Mesenchymal stem cell (in vitro differentiated cells and primary cell): ENCODE measurements around the gene AGGF1.

Source experiments
- DNase-seq: peaks from one replicate; pipeline ENCODE4 v3.0.0-alpha.2; 2013
- H2AFZ ChIP-seq: one replicate; pipeline ENCODE4 v1.6.1; 2013; ENCODE audit warnings: low read depth, mild to moderate bottlenecking, control low read depth, inconsistent platforms, low read length, moderate library complexity
- H2AK5ac ChIP-seq: 2 replicates; pipeline ENCODE4 v1.6.1; 2013; ENCODE audit warnings: low read length, moderate library complexity, mild to moderate bottlenecking, inconsistent platforms; ENCODE audit not compliant: severe bottlenecking
- H2BK120ac ChIP-seq: one replicate; pipeline ENCODE4 v1.6.1; 2013; ENCODE audit warnings: low read depth, mild to moderate bottlenecking, inconsistent platforms, low read length, moderate library complexity
- H2BK12ac ChIP-seq, 2 experiments: one replicate each; pipeline ENCODE4 v1.6.1; 2013; ENCODE audit warnings: inconsistent platforms in 2 of 2, low read length in 2 of 2, mild to moderate bottlenecking in 2 of 2, moderate library complexity in 2 of 2, control low read depth in 1 of 2
- H2BK15ac ChIP-seq: one replicate; pipeline ENCODE4 v1.6.1; 2013; ENCODE audit warnings: mild to moderate bottlenecking, low read depth, inconsistent platforms; ENCODE audit not compliant: poor library complexity, severe bottlenecking
- H2BK5ac ChIP-seq: 2 replicates; pipeline ENCODE4 v1.6.1; 2013; ENCODE audit warnings: low read depth, mild to moderate bottlenecking, low read length, control low read depth, inconsistent platforms; ENCODE audit not compliant: poor library complexity, severe bottlenecking
- H3K14ac ChIP-seq, 2 experiments: one replicate each; pipeline ENCODE4 v1.6.1; 2013; ENCODE audit warnings: inconsistent platforms in 2 of 2, low read length in 2 of 2, control low read depth in 1 of 2, mild to moderate bottlenecking in 1 of 2, moderate library complexity in 1 of 2
- H3K18ac ChIP-seq, 2 experiments: one replicate each; pipeline ENCODE4 v1.6.1; 2013; ENCODE audit warnings: inconsistent platforms in 2 of 2, low read length in 2 of 2, control low read depth in 1 of 2, low read depth in 1 of 2, mild to moderate bottlenecking in 1 of 2
- H3K23ac ChIP-seq, 2 experiments: one replicate each; pipeline ENCODE4 v1.6.1; 2013; ENCODE audit warnings: inconsistent platforms in 2 of 2, low read length in 2 of 2, mild to moderate bottlenecking in 2 of 2, moderate library complexity in 2 of 2, control low read depth in 1 of 2
- H3K27ac ChIP-seq: 2 replicates; pipeline ENCODE4 v1.5.1; 2013; ENCODE audit warnings: mild to moderate bottlenecking, moderate library complexity, low read length, control low read depth, inconsistent platforms; ENCODE audit not compliant: poor library complexity, severe bottlenecking
- H3K27me3 ChIP-seq, 2 experiments: 2 replicates each; pipeline versions ENCODE4 v1.6.1 to v1.7.0; 2013; ENCODE audit warnings: low read length in 2 of 2, mild to moderate bottlenecking in 2 of 2, moderate library complexity in 2 of 2, control low read depth in 1 of 2, inconsistent platforms in 1 of 2; ENCODE audit not compliant: control insufficient read depth in 1 of 2, insufficient read depth in 1 of 2
- H3K36me3 ChIP-seq, 2 experiments: 2 replicates each; pipeline versions ENCODE4 v1.6.1 to v1.7.0; 2013; ENCODE audit warnings: low read length in 2 of 2, control low read depth in 1 of 2, inconsistent platforms in 1 of 2, low read depth in 1 of 2, mild to moderate bottlenecking in 1 of 2; ENCODE audit not compliant: insufficient read depth in 2 of 2, control insufficient read depth in 1 of 2
- H3K4ac ChIP-seq, 2 experiments: one replicate each; pipeline ENCODE4 v1.6.1; 2013; ENCODE audit warnings: inconsistent platforms in 2 of 2, low read length in 2 of 2, mild to moderate bottlenecking in 2 of 2, moderate library complexity in 2 of 2, control low read depth in 1 of 2, low read depth in 1 of 2
- H3K4me1 ChIP-seq: 2 replicates; pipeline ENCODE4 v1.6.1; 2013; ENCODE audit warnings: low read depth, low read length, control low read depth; ENCODE audit not compliant: control insufficient read depth, insufficient read depth
- H3K4me2 ChIP-seq: 2 replicates; pipeline ENCODE4 v1.6.1; 2013; ENCODE audit warnings: low read length, mild to moderate bottlenecking, inconsistent platforms; ENCODE audit not compliant: poor library complexity, severe bottlenecking
- H3K4me3 ChIP-seq, 2 experiments: 2 replicates each; pipeline versions ENCODE4 v1.5.1 to v1.7.0; 2013; ENCODE audit warnings: low read length in 2 of 2, mild to moderate bottlenecking in 2 of 2, control low read depth in 1 of 2, low read depth in 1 of 2; ENCODE audit not compliant: insufficient read depth in 1 of 2
- H3K79me1 ChIP-seq: replicated peaks from 2 replicates; pipeline ENCODE4 v1.6.1; 2013; ENCODE audit warnings: mild to moderate bottlenecking, control low read depth, low read length, inconsistent platforms; ENCODE audit not compliant: poor library complexity, severe bottlenecking
- H3K9ac ChIP-seq: 2 replicates; pipeline ENCODE4 v1.7.0; 2013; ENCODE audit warnings: mild to moderate bottlenecking, low read length, moderate library complexity
- H3K9me3 ChIP-seq: 2 replicates; pipeline ENCODE4 v1.7.0; 2013; ENCODE audit warnings: mild to moderate bottlenecking, low read length; ENCODE audit not compliant: control insufficient read depth
- H4K8ac ChIP-seq: one replicate; pipeline ENCODE4 v1.6.1; 2013; ENCODE audit warnings: inconsistent platforms, mild to moderate bottlenecking, low read length, moderate library complexity
- H4K91ac ChIP-seq: one replicate; pipeline ENCODE4 v1.6.1; 2013; ENCODE audit warnings: mild to moderate bottlenecking, low read length, inconsistent platforms
- WGBS: methylation state at CpG from one replicate; pipeline ENCODE4 v1.1.7; 2013; ENCODE audit warnings: mixed read lengths; 5-methylcytosine and 5-hydroxymethylcytosine counted together

The AGGF1 gene

DNA sequence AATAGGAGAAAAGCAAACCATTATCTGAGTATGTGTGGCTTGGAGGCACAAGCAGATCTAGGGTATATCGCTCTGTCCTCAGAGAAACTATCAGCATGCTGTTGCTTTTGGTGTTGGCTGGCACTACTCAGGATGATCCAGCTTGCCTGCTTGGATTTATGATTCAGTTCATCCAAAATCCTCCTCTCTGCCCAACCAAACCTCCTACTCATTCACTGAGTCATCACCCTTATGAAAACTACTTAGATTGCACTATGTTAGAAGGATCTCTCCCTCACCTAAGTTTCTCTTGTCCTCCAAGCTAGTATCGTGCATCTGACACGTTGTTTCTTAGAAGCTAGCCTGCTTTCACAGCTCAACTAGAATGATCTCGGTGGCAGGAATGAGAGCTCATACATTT, 71.1 kb downstream of the AGGF1 start:
- no peaks in the 10 kb centered on the region for H3K4me1 ChIP-seq
- H3K36me3 ChIP-seq = no peaks in the 10 kb centered on the region
- H3K4ac ChIP-seq = no peak overlapping the region
- H2AFZ ChIP-seq = no peak overlapping the region
- DNase-seq = no peak
- no peaks in the 10 kb centered on the region for H3K9me3 ChIP-seq
- no peak overlapping the region for H4K91ac ChIP-seq
- H3K9ac ChIP-seq = no peak overlapping the region
- no peaks in the 10 kb centered on the region for H3K27me3 ChIP-seq
- H3K18ac ChIP-seq = no peak overlapping the region
- H3K79me1 ChIP-seq = no peaks in the 10 kb centered on the region
- H2BK5ac ChIP-seq = no peak overlapping the region
- no peak overlapping the region for H2AK5ac ChIP-seq
- no peak overlapping the region for H2BK120ac ChIP-seq
- no peak overlapping the region for H3K4me2 ChIP-seq
- no peak overlapping the region for H2BK12ac ChIP-seq
- H3K27ac ChIP-seq = no peak overlapping the region
- H3K4me3 ChIP-seq = no peak overlapping the region
- H3K23ac ChIP-seq = no peak overlapping the region
- no peak overlapping the region for H2BK15ac ChIP-seq
- no peak overlapping the region for H4K8ac ChIP-seq
- H3K14ac ChIP-seq = no peak overlapping the region
- WGBS = 95% methylated on average over 4 of the region's 4 CpGs

DNA sequence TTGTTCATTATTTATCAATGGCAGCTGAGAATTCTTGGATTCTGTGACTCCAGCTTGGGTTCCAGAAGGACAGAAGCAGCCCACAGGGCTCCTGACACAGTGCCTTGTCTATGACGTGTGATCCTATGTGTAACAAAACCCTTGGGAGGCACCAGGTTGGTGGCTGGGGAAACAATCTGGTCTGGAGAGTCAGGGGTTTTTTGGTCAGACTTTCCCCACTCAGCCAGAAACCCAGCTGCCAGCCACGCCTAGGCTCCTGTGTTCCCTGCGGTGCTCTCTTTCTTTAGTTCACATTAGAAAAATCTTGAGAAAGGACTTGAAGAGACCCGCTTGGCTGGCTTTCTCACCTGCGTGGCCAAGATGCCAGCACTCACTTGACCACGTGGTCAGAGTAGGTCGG, 72.3 kb downstream of the AGGF1 start:
- Histone ChIP-seq H2BK15ac (no peak overlapping the region), H3K4ac (no peak overlapping the region), H2BK5ac (no peak overlapping the region), H3K9me3 (no peaks in the 10 kb centered on the region), H3K27me3 (no peaks in the 10 kb centered on the region), H2AK5ac (no peak overlapping the region), H4K8ac (no peak overlapping the region), H4K91ac (no peak overlapping the region), H3K27ac (no peak overlapping the region), H3K4me3 (no peak overlapping the region), H3K4me2 (no peak overlapping the region), H3K4me1 (no peaks in the 10 kb centered on the region), H2BK12ac (no peak overlapping the region), H3K36me3 (no peaks in the 10 kb centered on the region), H3K79me1 (no peaks in the 10 kb centered on the region), H3K18ac (no peak overlapping the region), H3K14ac (no peak overlapping the region), H3K9ac (no peak overlapping the region), H2BK120ac (no peak overlapping the region), H2AFZ (no peak overlapping the region), H3K23ac (no peak overlapping the region)
- WGBS = 88% methylated on average over 7 of the region's 7 CpGs
- no peak for DNase-seq

DNA sequence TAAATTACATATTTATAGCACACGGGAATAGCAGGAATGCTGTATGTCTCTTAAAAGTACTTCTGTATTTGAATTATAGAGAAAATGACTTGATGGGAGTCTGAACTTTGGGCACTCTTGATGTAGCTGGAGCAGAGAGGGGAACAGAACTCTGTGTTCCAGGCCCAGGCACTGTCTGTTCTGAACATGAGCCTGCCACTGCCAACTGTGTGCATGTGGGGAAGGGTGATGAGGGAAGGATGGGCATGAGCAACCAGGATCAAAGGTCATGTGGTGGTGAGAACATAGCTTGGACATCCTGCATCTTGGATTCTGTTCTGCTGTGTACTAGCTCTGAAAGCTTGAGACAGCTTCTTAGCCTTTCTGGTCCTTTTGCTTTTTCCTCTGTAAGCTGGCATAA, 73.3 kb downstream of the AGGF1 start:
- Histone ChIP-seq H2BK12ac (no peak overlapping the region), H2BK15ac (no peak overlapping the region), H4K91ac (no peak overlapping the region), H3K9me3 (no peaks in the 10 kb centered on the region), H2BK120ac (no peak overlapping the region), H3K4me1 (no peaks in the 10 kb centered on the region), H3K4me2 (no peak overlapping the region), H3K9ac (no peak overlapping the region), H2AK5ac (no peak overlapping the region), H2BK5ac (no peak overlapping the region), H3K27ac (no peak overlapping the region), H3K18ac (no peak overlapping the region), H3K23ac (no peak overlapping the region), H3K36me3 (no peaks in the 10 kb centered on the region), H3K4me3 (no peak overlapping the region), H3K27me3 (no peaks in the 10 kb centered on the region), H3K4ac (no peak overlapping the region), H3K79me1 (no peaks in the 10 kb centered on the region), H3K14ac (no peak overlapping the region), H2AFZ (no peak overlapping the region), H4K8ac (no peak overlapping the region)
- 100% methylated on average over 1 of the region's 1 CpG for WGBS
- DNase-seq = no peak

DNA sequence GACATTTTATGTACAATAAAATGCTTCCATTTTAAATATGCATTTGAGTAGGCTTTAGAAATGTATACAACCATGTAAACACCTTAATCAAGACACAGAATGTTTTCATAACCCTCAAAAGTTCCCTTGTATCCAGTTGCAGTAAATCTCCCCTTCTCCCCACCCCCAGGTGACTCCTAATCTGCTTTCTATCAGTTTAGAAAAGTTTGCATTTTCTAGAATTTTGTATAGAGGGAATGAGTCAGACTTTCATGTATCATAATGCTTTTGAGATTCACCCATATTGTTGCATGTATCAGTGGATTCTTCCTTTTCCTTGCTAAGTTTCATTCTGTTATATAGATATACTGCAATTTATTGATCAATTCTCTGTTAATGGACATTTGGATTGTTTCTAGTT, 74.6 kb downstream of the AGGF1 start:
- Histone ChIP-seq H3K79me1 (no peaks in the 10 kb centered on the region), H3K4me2 (no peak overlapping the region), H3K27ac (no peak overlapping the region), H3K9me3 (no peaks in the 10 kb centered on the region), H4K8ac (no peak overlapping the region), H3K27me3 (no peaks in the 10 kb centered on the region), H3K4me3 (no peak overlapping the region), H3K23ac (no peak overlapping the region), H2BK5ac (no peak overlapping the region), H2AK5ac (no peak overlapping the region), H3K4me1 (no peaks in the 10 kb centered on the region), H3K14ac (no peak overlapping the region), H3K9ac (no peak overlapping the region), H2BK120ac (no peak overlapping the region), H3K18ac (no peak overlapping the region), H2BK15ac (no peak overlapping the region), H4K91ac (no peak overlapping the region), H3K36me3 (no peaks in the 10 kb centered on the region), H2BK12ac (no peak overlapping the region), H3K4ac (no peak overlapping the region), H2AFZ (no peak overlapping the region)
- DNase-seq = no peak
